Nephron (organoid): ENCODE measurements around the gene GPR142.
"Not testable (repeated sequence)": the region's sequence is repeated elsewhere in the genome, so short reads cannot be mapped to it uniquely, and the experiment has no call there.

Source experiments
- H3K27ac Mint-ChIP-seq, 3 experiments: 2 replicates each; pipeline ENCODE4 v1.8.0; 2020; ENCODE audit warnings: mixed read lengths in 3 of 3, mild to moderate bottlenecking in 2 of 3, moderate library complexity in 1 of 3
- H3K27me3 Mint-ChIP-seq: 2 replicates; pipeline ENCODE4 v1.8.0; 2021; ENCODE audit warnings: low read depth, mild to moderate bottlenecking, moderate library complexity, mixed read lengths
- H3K36me3 Mint-ChIP-seq: 2 replicates; pipeline ENCODE4 v1.8.0; 2020; ENCODE audit warnings: low read depth, mixed read lengths
- H3K4me1 Mint-ChIP-seq: 2 replicates; pipeline ENCODE4 v1.8.0; 2020; ENCODE audit warnings: mixed read lengths
- H3K4me3 Mint-ChIP-seq, 3 experiments: 2 replicates each; pipeline ENCODE4 v1.8.0; 2020; ENCODE audit warnings: mild to moderate bottlenecking in 3 of 3, mixed read lengths in 3 of 3, moderate library complexity in 2 of 3
- H3K9me3 Mint-ChIP-seq: 2 replicates; pipeline ENCODE4 v1.8.0; 2020; ENCODE audit warnings: mixed read lengths
- TF ChIP-seq, protein P1 (sequence below), 3 experiments: fragments of 200-600 bp; sonication (generic); IDR thresholded peaks; one replicate each; pipeline ENCODE4 v1.5.0; 2021; ENCODE audit warnings: antibody characterized with exemption in 3 of 3; ENCODE audit not compliant: unreplicated experiment in 3 of 3

The GPR142 gene

DNA sequence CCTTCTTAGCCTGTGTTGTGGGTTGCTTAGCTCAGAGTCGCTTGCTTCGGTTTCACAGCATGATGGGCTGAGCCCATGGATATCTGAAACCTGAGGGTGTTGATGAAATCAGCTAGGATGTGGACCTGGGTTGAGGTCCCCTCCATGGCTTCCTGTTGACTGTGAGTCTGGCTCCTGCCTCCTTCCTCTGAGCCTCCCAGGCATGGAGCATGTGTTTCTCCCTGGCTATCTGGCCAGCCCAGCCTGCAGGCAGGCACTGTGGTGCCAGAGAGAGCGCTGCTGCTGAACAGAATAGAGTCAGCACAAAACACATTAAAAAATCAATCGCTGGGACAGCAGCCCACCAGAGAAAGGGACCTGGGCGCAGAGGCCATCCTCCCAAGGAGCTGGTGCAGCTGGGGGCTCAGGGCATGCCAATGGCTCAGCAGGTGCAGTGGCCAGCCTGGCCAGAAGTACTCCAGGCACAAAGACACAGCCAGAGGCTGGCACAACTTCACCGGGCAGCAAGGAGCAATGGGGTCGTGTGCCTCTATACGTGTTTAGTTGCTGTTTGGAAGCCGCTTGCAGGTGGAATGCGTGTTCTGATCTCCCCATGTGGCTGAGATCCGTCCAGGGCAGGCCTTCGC is 36.3 kb downstream of the GPR142 start:
- no peaks in the 10 kb centered on the region for H3K9me3 Mint-ChIP-seq
- no peaks in the 10 kb centered on the region for H3K4me1 Mint-ChIP-seq
- TF ChIP-seq, protein P1, sequence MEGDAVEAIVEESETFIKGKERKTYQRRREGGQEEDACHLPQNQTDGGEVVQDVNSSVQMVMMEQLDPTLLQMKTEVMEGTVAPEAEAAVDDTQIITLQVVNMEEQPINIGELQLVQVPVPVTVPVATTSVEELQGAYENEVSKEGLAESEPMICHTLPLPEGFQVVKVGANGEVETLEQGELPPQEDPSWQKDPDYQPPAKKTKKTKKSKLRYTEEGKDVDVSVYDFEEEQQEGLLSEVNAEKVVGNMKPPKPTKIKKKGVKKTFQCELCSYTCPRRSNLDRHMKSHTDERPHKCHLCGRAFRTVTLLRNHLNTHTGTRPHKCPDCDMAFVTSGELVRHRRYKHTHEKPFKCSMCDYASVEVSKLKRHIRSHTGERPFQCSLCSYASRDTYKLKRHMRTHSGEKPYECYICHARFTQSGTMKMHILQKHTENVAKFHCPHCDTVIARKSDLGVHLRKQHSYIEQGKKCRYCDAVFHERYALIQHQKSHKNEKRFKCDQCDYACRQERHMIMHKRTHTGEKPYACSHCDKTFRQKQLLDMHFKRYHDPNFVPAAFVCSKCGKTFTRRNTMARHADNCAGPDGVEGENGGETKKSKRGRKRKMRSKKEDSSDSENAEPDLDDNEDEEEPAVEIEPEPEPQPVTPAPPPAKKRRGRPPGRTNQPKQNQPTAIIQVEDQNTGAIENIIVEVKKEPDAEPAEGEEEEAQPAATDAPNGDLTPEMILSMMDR (IDR thresholded peaks at IDR 0.05; ENCODE audit: unreplicated experiment in 3 of 3) = no peak

GRCh38 chr17:74404218-74404617 is 36.9 kb downstream of the GPR142 start:
- Mint-ChIP-seq H3K27me3 (no peaks in the 10 kb centered on the region), H3K4me3 (no peak overlapping the region), H3K9me3 (no peaks in the 10 kb centered on the region), H3K27ac (no peak overlapping the region), H3K4me1 (no peaks in the 10 kb centered on the region), H3K36me3 (no peaks in the 10 kb centered on the region)
- TF ChIP-seq, protein P1 (IDR thresholded peaks at IDR 0.05; ENCODE audit: unreplicated experiment in 3 of 3) = no peak

More for the DNA sequence above, 36.3 kb downstream of the GPR142 start:
- Mint-ChIP-seq H3K4me3 (no peak overlapping the region), H3K27me3 (no peaks in the 10 kb centered on the region), H3K36me3 (no peaks in the 10 kb centered on the region), H3K27ac (no peak overlapping the region)

- no peak overlapping the region for H3K27ac Mint-ChIP-seq
- H3K4me1 Mint-ChIP-seq = no peaks in the 10 kb centered on the region
- H3K27me3 Mint-ChIP-seq = no peaks in the 10 kb centered on the region
- no peak overlapping the region for H3K4me3 Mint-ChIP-seq
- no peaks in the 10 kb centered on the region for H3K9me3 Mint-ChIP-seq
- no peaks in the 10 kb centered on the region for H3K36me3 Mint-ChIP-seq
- TF ChIP-seq, protein P1 (IDR thresholded peaks at IDR 0.05; ENCODE audit: unreplicated experiment in 3 of 3) = no peak
Measured at GRCh38 chr17:74404789-74405188, 37.5 kb downstream of the GPR142 start.

- H3K27ac Mint-ChIP-seq, H3K4me1 Mint-ChIP-seq, H3K4me3 Mint-ChIP-seq, H3K36me3 Mint-ChIP-seq, H3K27me3 Mint-ChIP-seq, H3K9me3 Mint-ChIP-seq: not testable (repeated sequence)
Measured at GRCh38 chr17:74405311-74405710, 38.0 kb downstream of the GPR142 start.

- Mint-ChIP-seq H3K27ac (no peak overlapping the region), H3K9me3 (peaks cover 4% of the 10 kb centered on the region), H3K4me1 (no peaks in the 10 kb centered on the region), H3K4me3 (no peak overlapping the region), H3K36me3 (peaks cover 5% of the 10 kb centered on the region), H3K27me3 (peaks cover 4% of the 10 kb centered on the region)
- TF ChIP-seq, protein P1 (IDR thresholded peaks at IDR 0.05; ENCODE audit: unreplicated experiment in 3 of 3) = no peak
Measured at GRCh38 chr17:74407384-74407783, 40.1 kb downstream of the GPR142 start.

- Mint-ChIP-seq H3K27ac (no peak overlapping the region), H3K27me3 (peaks cover 4% of the 10 kb centered on the region), H3K4me1 (no peaks in the 10 kb centered on the region), H3K36me3 (peaks cover 5% of the 10 kb centered on the region), H3K9me3 (peaks cover 4% of the 10 kb centered on the region), H3K4me3 (no peak overlapping the region)
- TF ChIP-seq, protein P1 (IDR thresholded peaks at IDR 0.05; ENCODE audit: unreplicated experiment in 3 of 3) = no peak
Measured at GRCh38 chr17:74408262-74408661, 41.0 kb downstream of the GPR142 start.
